Natural killer cell (primary cell): ENCODE data around the gene FAM219B. TPM values are rescaled to one million over a fixed set of nuclear protein-coding genes. Genes with fewer than 3 reads are reported as not detected.

Experiments used
- ATAC-seq, 3 donors: fragments of 150-1000 bp in 2 of 3; fragments of 200-7000 bp in 1 of 3; cut with Tn5 transposase; 1 replicate in 1 of 3; 2 replicates in 2 of 3; pipeline ENCODE4 v1.10.0; 2021; ENCODE audit warnings: mild to moderate bottlenecking in 2 of 3, moderate library complexity in 2 of 3
- DNase-seq, 2 donors: peaks; one replicate each; pipeline versions ENCODE4 v3.0.0 to v3.0.0-alpha.2; 2013 to 2021; ENCODE audit warnings: mixed read lengths in 1 of 2
- H3K27ac ChIP-seq: one replicate; pipeline ENCODE4 v1.5.1; 2013; ENCODE audit warnings: mild to moderate bottlenecking, low read length
- H3K27me3 ChIP-seq: one replicate; pipeline ENCODE4 v1.6.1; 2013; ENCODE audit warnings: low read length; ENCODE audit not compliant: control insufficient read depth, insufficient read depth
- H3K36me3 ChIP-seq: one replicate; pipeline ENCODE4 v1.6.1; 2013; ENCODE audit warnings: low read length; ENCODE audit not compliant: control insufficient read depth, insufficient read depth
- H3K4me1 ChIP-seq: one replicate; pipeline ENCODE4 v1.6.1; 2013; ENCODE audit warnings: low read length; ENCODE audit not compliant: control insufficient read depth, insufficient read depth
- H3K4me3 ChIP-seq: one replicate; pipeline ENCODE4 v1.5.1; 2013; ENCODE audit warnings: low read length
- H3K9me3 ChIP-seq: one replicate; pipeline ENCODE4 v1.6.1; 2013; ENCODE audit warnings: low read length; ENCODE audit not compliant: control insufficient read depth, insufficient read depth
- H3K27ac Mint-ChIP-seq, 2 donors: one replicate each; pipeline ENCODE4 v1.8.0; 2022; ENCODE audit warnings: mild to moderate bottlenecking in 2 of 2, mixed read lengths in 2 of 2, moderate library complexity in 1 of 2
- H3K27me3 Mint-ChIP-seq, 2 donors: one replicate each; pipeline ENCODE4 v1.8.0; 2022; ENCODE audit warnings: low read depth in 2 of 2, mixed read lengths in 2 of 2
- H3K36me3 Mint-ChIP-seq: one replicate; pipeline ENCODE4 v1.8.0; 2022; ENCODE audit warnings: mixed read lengths
- H3K4me1 Mint-ChIP-seq, 2 donors: one replicate each; pipeline ENCODE4 v1.8.0; 2022; ENCODE audit warnings: mixed read lengths in 2 of 2
- H3K4me3 Mint-ChIP-seq: one replicate; pipeline ENCODE4 v1.8.0; 2022; ENCODE audit warnings: mild to moderate bottlenecking, moderate library complexity, mixed read lengths
- H3K9me3 Mint-ChIP-seq, 2 donors: one replicate each; pipeline ENCODE4 v1.8.0; 2022; ENCODE audit warnings: mixed read lengths in 2 of 2
- CTCF ChIP-seq: fragments of 200-600 bp; IDR thresholded peaks from one replicate; pipeline ENCODE4 v1.8.0; 2022; ENCODE audit warnings: antibody characterized with exemption
- WGBS: methylation state at CpG from one replicate; pipeline ENCODE4 v1.1.7; 2013; ENCODE audit warnings: missing lambda C conversion rate; ENCODE audit not compliant: insufficient coverage; 5-methylcytosine and 5-hydroxymethylcytosine counted together
- intact Hi-C: fragments of 100-400 bp; cut with micrococcal nuclease; formaldehyde crosslinking; loops from one replicate; pipeline ENCODE4 v1.14.2; 2022
- total RNA-seq, 4 donors: library from RNA; stranded (reverse); fragments of 120-200 nt in 1 of 4; gene quantifications; one replicate each; pipeline versions ENCODE4 v1.2.3 to v1.2.4, GENCODE V29; 2013 to 2022

Gene FAM219B
- total RNA-seq, 3 donors from 2014 or later (not counting 1 experiment from before 2014, with no cell fraction given) = 63.5 to 107 (median 69.0) TPM

GRCh38 chr15:74869726-74870407, 36.8 kb downstream of the FAM219B start:
- no peak overlapping the region for H3K4me3 ChIP-seq
- TF ChIP-seq CTCF = no peak

GRCh38 chr15:74869372-74869725, 37.3 kb downstream of the FAM219B start:
- Histone ChIP-seq H3K27ac (peak overlapping the region; percentile 56), H3K4me3 (no peak overlapping the region), H3K9me3 (no peaks in the 10 kb centered on the region), H3K4me1 (peaks cover 82% of the 10 kb centered on the region), H3K36me3 (peaks cover 3% of the 10 kb centered on the region), H3K27me3 (no peaks in the 10 kb centered on the region)
- Mint-ChIP-seq H3K27me3 (no peaks in the 10 kb centered on the region), H3K9me3 (no peaks in the 10 kb centered on the region), H3K4me3 (peak overlapping the region; percentile 99), H3K27ac (peak overlapping the region; percentile 87 to 95), H3K4me1 (peaks cover 71 to 74% of the 10 kb centered on the region in 2 donors), H3K36me3 (no peaks in the 10 kb centered on the region)
- intact Hi-C loops = no loop called here
- DNase-seq (no peak), ATAC-seq (no peak)
- TF ChIP-seq CTCF = no peak

More at GRCh38 chr15:74869726-74870407, 36.8 kb downstream of the FAM219B start:
- Mint-ChIP-seq H3K4me3 (peak overlapping the region; percentile 99), H3K27me3 (no peaks in the 10 kb centered on the region), H3K27ac (peak overlapping the region; percentile 87 to 95), H3K36me3 (no peaks in the 10 kb centered on the region), H3K9me3 (no peaks in the 10 kb centered on the region), H3K4me1 (peaks cover 67 to 70% of the 10 kb centered on the region in 2 donors)
- no peaks in the 10 kb centered on the region for H3K9me3 ChIP-seq
- DNase-seq (peak in 1 of 2 donors; percentile 52), ATAC-seq (peak in 1 of 3 donors; percentile 3)
- intact Hi-C loops = no loop called here
- H3K27me3 ChIP-seq = no peaks in the 10 kb centered on the region
- peaks cover 77% of the 10 kb centered on the region for H3K4me1 ChIP-seq
- peak overlapping the region; percentile 56 for H3K27ac ChIP-seq
- WGBS = 9% methylated on average over 6 of the region's 6 CpGs
- no peaks in the 10 kb centered on the region for H3K36me3 ChIP-seq

GRCh38 chr15:74868059-74868458, 38.6 kb downstream of the FAM219B start:
- H3K27me3 Mint-ChIP-seq = no peaks in the 10 kb centered on the region
- Histone ChIP-seq H3K4me3 (no peak overlapping the region), H3K36me3 (peaks cover 3% of the 10 kb centered on the region), H3K27ac (peak overlapping the region; percentile 42), H3K9me3 (no peaks in the 10 kb centered on the region), H3K27me3 (no peaks in the 10 kb centered on the region), H3K4me1 (peaks cover 87% of the 10 kb centered on the region)
- DNase-seq = peak in 1 of 2 donors; percentile 39
- TF ChIP-seq CTCF = no peak
- WGBS = 10% methylated on average over 6 of the region's 6 CpGs
- H3K9me3 Mint-ChIP-seq = no peaks in the 10 kb centered on the region
- intact Hi-C loops = no loop called here
- H3K27ac Mint-ChIP-seq = peak overlapping the region; percentile 83 to 95
- no peaks in the 10 kb centered on the region for H3K36me3 Mint-ChIP-seq
- ATAC-seq = peak in 1 of 3 donors; percentile 5
- H3K4me3 Mint-ChIP-seq = peak overlapping the region; percentile 72
- H3K4me1 Mint-ChIP-seq = peaks cover 81 to 86% of the 10 kb centered on the region in 2 donors
